Thyroid gland (tissue), 4 donors: ENCODE measurements around the gene SLC22A5. TPM values are rescaled to one million over a fixed set of nuclear protein-coding genes. Genes with fewer than 3 reads are reported as not detected.

ENCODE experiments used
- DNase-seq, 2 donors: peaks; one replicate each; pipeline ENCODE4 v3.0.0-alpha.2; 2019
- H3K27ac ChIP-seq, 3 donors: fragments of 200-600 bp; sonication (generic); 1 replicate in 2 of 3; 2 replicates in 1 of 3; pipeline ENCODE4 v1.5.1; 2016 to 2019; ENCODE audit warnings: mild to moderate bottlenecking in 1 of 3, moderate library complexity in 1 of 3
- H3K27me3 ChIP-seq: fragments of 200-600 bp; sonication (generic); one replicate; pipeline ENCODE4 v1.5.1; 2019
- H3K36me3 ChIP-seq, 2 donors: fragments of 200-600 bp; sonication (generic); one replicate each; pipeline ENCODE4 v1.5.1; 2016 to 2019
- H3K4me1 ChIP-seq, 2 donors: fragments of 200-600 bp; sonication (generic); one replicate each; pipeline ENCODE4 v1.5.1; 2017 to 2019
- H3K4me3 ChIP-seq, 3 donors: fragments of 200-600 bp; sonication (generic); replicated peaks in 1 of 3; 1 replicate in 2 of 3; 2 replicates in 1 of 3; pipeline ENCODE4 v1.5.1; 2016; ENCODE audit warnings: mild to moderate bottlenecking in 1 of 3
- H3K9me3 ChIP-seq: fragments of 200-600 bp; sonication (generic); one replicate; pipeline ENCODE4 v1.5.1; 2017
- POLR2A ChIP-seq, 2 donors: fragments of 450-650 bp; IDR thresholded peaks; one replicate each; pipeline ENCODE4 v1.6.1; 2017; ENCODE audit warnings: antibody characterized with exemption in 2 of 2, mild to moderate bottlenecking in 2 of 2, moderate library complexity in 1 of 2
- WGBS, 2 donors: methylation state at CpG; one replicate each; pipeline ENCODE4 v1.1.5; 2017; 5-methylcytosine and 5-hydroxymethylcytosine counted together
- intact Hi-C: fragments of 100-400 bp; cut with DNase I; formaldehyde crosslinking; loops from one replicate; pipeline ENCODE4 v1.15.1; 2023
- total RNA-seq, 4 donors: library from RNA; depleted of rRNA; stranded (reverse); fragments of >200 nt; gene quantifications; one replicate each; pipeline ENCODE4 v1.2.3, GENCODE V29; 2016
- TF ChIP-seq, protein P1 (sequence below), 6 experiments: fragments of 200-600 bp in 3 of 6; fragments of 450-650 bp in 3 of 6; sonication (generic) in 3 of 6; IDR thresholded peaks; one replicate each; pipeline ENCODE4 v1.5.1; 2016 to 2019; ENCODE audit warnings: antibody characterized with exemption in 6 of 6, mild to moderate bottlenecking in 2 of 6, inconsistent platforms in 1 of 6, moderate library complexity in 1 of 6

The SLC22A5 gene
- total RNA-seq, 4 donors from 2014 or later, result 18.1 to 28.3 (median 24.2) TPM

DNA sequence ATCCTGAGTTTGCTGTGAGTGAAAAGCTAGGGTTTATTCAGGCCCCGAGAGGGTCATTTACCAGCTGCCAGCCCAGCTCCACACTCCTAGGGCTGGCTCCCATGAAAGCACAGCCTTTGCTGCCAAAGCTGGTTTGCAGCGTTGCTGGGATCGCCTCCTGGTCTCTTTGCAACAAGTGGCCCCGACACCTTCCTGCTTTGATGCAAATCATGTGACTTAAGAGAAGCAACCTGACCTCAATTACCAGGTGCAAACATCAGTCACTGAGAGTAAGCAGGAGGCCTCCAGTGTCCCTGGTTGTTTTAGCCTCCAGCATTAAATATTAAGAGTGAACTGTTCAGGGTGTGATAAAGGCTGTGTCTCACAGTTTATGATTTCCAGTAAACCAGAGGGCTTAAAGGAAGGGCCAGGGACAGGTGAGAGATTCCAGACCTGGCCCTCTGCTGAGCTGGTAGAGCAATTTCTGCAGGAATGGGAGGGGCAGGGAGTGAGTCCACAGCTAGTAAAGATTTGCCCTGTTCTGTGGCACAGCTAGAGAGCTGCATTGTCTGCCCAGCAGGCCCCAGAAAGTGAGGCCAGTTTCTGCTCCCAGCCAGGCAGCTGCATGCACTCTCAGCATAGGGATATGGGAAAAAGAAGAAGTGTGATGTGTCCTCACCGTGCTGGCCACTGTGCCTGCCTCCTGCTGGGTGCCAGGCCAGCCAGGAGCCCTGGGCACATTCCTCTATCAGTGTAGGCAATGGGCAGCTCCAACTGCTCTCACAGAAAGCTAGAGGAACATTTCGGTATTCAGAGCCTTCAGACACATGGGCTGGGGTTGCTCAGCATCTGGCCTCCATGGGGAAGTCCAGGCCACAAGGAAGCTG lies 58.0 kb downstream of the SLC22A5 start:
- WGBS, 2 donors, result 52 to 66% methylated on average over 3 to 6 of the region's 6 CpGs
- TF ChIP-seq, protein P1, sequence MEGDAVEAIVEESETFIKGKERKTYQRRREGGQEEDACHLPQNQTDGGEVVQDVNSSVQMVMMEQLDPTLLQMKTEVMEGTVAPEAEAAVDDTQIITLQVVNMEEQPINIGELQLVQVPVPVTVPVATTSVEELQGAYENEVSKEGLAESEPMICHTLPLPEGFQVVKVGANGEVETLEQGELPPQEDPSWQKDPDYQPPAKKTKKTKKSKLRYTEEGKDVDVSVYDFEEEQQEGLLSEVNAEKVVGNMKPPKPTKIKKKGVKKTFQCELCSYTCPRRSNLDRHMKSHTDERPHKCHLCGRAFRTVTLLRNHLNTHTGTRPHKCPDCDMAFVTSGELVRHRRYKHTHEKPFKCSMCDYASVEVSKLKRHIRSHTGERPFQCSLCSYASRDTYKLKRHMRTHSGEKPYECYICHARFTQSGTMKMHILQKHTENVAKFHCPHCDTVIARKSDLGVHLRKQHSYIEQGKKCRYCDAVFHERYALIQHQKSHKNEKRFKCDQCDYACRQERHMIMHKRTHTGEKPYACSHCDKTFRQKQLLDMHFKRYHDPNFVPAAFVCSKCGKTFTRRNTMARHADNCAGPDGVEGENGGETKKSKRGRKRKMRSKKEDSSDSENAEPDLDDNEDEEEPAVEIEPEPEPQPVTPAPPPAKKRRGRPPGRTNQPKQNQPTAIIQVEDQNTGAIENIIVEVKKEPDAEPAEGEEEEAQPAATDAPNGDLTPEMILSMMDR (IDR thresholded peaks at IDR 0.05), result no peak
- no peak for TF ChIP-seq POLR2A (IDR thresholded peaks at IDR 0.05)
- intact Hi-C loops, result no loop called here
- peak overlapping the region; percentile 61 to 79 (median 76) for H3K27ac ChIP-seq
- H3K4me3 ChIP-seq, result no peak overlapping the region
- peaks cover 42 to 70% of the 10 kb centered on the region in 2 donors for H3K4me1 ChIP-seq
- H3K27me3 ChIP-seq, result no peaks in the 10 kb centered on the region
- peaks cover 0 to 6% of the 10 kb centered on the region in 2 donors for H3K36me3 ChIP-seq
- DNase-seq, result peak; percentile 45 to 58
- no peaks in the 10 kb centered on the region for H3K9me3 ChIP-seq

DNA sequence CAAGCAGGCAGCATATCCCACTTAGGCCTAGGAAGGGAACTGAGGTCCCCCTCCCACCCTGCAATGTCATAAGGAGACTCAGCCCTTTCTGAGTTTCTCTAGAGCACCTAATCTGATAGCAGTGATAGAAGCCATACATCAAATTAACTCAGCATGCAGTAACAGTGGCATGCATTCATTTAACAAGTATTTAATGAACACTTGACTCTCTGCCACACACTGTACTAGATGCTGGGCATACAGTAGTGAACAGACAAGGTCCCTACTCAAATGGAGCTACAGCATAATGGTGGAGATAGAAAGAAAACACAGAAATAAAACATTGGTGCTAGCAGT lies 58.6 kb downstream of the SLC22A5 start:
- H3K27ac ChIP-seq, result peak overlapping the region in 2 of 3 donors; percentile 76 to 79
- intact Hi-C loops, result no loop called here
- no peaks in the 10 kb centered on the region for H3K36me3 ChIP-seq
- H3K9me3 ChIP-seq, result no peaks in the 10 kb centered on the region
- peaks cover 37 to 64% of the 10 kb centered on the region in 2 donors for H3K4me1 ChIP-seq
- no peak overlapping the region for H3K4me3 ChIP-seq
- no peaks in the 10 kb centered on the region for H3K27me3 ChIP-seq
- TF ChIP-seq, protein P1 (IDR thresholded peaks at IDR 0.05), result no peak
- no peak for TF ChIP-seq POLR2A (IDR thresholded peaks at IDR 0.05)
- DNase-seq, result no peak

DNA sequence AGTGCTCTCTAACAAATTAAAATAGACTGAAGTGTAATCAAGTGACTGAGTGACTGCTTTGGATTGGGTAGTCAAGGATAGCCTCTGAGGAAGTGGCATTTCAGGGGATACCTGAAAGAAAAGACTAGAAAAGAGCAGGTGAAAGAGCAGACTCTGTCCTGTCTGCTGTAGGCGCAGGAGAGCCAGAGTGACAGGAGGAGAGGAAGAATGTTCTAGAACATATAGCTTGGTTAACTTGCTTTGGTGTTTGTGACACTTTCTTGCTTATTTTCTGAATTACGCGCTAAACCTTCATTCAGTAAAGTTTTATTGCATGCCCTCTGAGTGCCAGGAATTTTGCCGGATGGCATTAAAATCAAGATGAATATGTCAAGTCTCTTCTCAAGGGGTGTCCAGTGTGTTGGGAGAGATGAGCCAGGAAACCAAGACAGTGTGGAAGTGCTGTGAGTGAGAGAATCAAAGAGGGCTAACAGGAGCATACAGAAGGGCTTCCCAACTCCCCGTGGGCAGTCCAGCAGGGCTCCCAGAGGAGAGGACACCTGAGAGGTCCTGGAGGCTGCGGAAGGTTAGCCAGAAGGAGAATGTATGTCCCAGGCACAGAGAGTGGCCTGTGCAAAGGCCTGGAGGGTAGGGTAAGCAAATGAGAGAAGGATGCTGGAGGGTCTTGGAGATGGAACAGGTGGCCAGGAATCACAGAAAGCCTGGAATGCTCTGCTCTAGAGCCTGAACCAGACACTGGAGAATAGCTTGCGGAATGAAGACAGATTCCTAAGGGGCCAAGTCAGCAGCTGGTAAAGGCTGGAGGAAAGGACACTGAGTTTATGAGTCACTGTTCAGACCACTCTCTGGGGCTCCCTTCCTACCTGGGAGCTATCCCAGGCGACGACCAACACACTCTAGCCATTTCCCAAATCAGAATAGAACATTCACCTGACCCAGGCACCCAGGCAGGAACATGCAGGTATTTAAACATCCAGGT lies 59.3 kb downstream of the SLC22A5 start:
- 92 to 94% methylated on average over 9 of the region's 9 CpGs for WGBS, 2 donors
- no peak for DNase-seq
- TF ChIP-seq, protein P1 (IDR thresholded peaks at IDR 0.05), result no peak
- no peak for TF ChIP-seq POLR2A (IDR thresholded peaks at IDR 0.05)
- Histone ChIP-seq H3K4me1 (peaks cover 32 to 57% of the 10 kb centered on the region in 2 donors), H3K27ac (peak overlapping the region in 1 of 3 donors; percentile 79), H3K4me3 (no peak overlapping the region), H3K9me3 (no peaks in the 10 kb centered on the region), H3K36me3 (no peaks in the 10 kb centered on the region), H3K27me3 (no peaks in the 10 kb centered on the region)
- intact Hi-C loops, result no loop called here

DNA sequence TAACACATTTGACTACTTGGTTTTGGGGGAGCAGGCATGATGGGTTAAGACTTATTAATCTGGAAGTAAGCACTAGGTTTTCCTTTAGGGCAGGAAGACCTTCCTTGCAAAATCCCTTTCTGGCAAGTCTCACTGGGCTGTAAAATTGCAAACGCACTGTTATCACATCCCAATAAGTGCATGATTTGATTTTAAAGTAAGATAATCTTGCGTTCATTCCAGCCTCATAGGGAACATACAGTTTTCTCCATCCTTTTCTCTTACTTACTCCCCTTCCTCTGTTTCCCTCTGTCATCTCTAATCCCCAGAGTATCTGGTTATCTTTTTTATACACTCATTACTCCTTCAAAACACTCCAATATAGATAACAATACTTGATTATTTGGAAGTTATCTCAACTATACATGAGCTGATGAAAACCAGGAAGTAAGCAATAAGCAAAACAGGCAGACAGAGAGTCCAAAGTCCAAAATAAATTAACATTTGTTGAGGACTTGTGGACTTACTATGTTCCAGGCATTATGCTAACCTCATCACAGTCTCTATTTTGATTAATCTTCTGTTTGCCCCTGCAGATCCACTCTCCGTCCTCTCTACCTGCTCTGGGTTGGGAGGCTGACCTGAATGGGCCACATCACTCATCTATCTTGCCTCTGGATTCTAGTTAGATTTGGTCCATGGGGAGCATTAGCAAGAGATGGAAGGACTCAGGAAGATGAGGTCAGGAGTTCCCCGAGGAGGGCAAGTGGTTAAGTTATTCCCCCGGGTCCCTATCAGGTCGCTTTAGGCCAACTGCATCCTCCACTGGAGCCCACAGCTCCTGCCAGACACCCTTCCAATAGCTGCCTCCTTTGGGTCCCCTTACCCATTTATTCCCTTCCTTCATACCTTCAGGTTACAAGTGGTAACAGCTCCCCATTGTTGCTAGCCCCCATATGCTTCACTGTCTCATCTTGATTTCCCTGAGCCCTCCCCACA lies 60.2 kb downstream of the SLC22A5 start:
- Histone ChIP-seq H3K27me3 (no peaks in the 10 kb centered on the region), H3K4me3 (no peak overlapping the region), H3K27ac (no peak overlapping the region), H3K36me3 (no peaks in the 10 kb centered on the region), H3K4me1 (peaks cover 30 to 54% of the 10 kb centered on the region in 2 donors), H3K9me3 (no peaks in the 10 kb centered on the region)
- DNase-seq, result no peak
- TF ChIP-seq, protein P1 (IDR thresholded peaks at IDR 0.05), result no peak
- no peak for TF ChIP-seq POLR2A (IDR thresholded peaks at IDR 0.05)
- intact Hi-C loops, result no loop called here
- 88% methylated on average over 6 of the region's 6 CpGs for WGBS, 2 donors
